Spleen (tissue), 11 donors: ENCODE data around the gene ARL14EPL. TPM values are rescaled to one million over a fixed set of nuclear protein-coding genes. Genes with fewer than 3 reads are reported as not detected.

Experiments
- DNase-seq: peaks from one replicate; pipeline ENCODE4 v3.0.0-alpha.2; 2020
- H3K27ac ChIP-seq, 8 donors: fragments of 200-600 bp; sonication (generic) in 7 of 8; 1 replicate in 4 of 8; 2 replicates in 4 of 8; pipeline versions ENCODE4 v1.5.0 to v1.8.0; 2016 to 2021; ENCODE audit warnings: inconsistent platforms in 4 of 8, mild to moderate bottlenecking in 4 of 8, moderate library complexity in 1 of 8
- H3K27me3 ChIP-seq, 7 donors: fragments of 200-600 bp; sonication (generic) in 6 of 7; replicated peaks in 1 of 7; 1 replicate in 4 of 7; 2 replicates in 3 of 7; pipeline versions ENCODE4 v1.5.0 to v1.8.0; 2016 to 2021; ENCODE audit warnings: inconsistent platforms in 3 of 7, mild to moderate bottlenecking in 1 of 7
- H3K36me3 ChIP-seq, 6 donors: fragments of 200-600 bp; sonication (generic) in 5 of 6; 1 replicate in 4 of 6; 2 replicates in 2 of 6; pipeline versions ENCODE4 v1.5.0 to v1.8.0; 2016 to 2021; ENCODE audit warnings: inconsistent platforms in 2 of 6
- H3K4me1 ChIP-seq, 6 donors: fragments of 200-600 bp; sonication (generic) in 5 of 6; 1 replicate in 3 of 6; 2 replicates in 3 of 6; pipeline versions ENCODE4 v1.5.0 to v1.8.0; 2016 to 2021; ENCODE audit warnings: inconsistent platforms in 3 of 6
- H3K4me3 ChIP-seq, 8 donors: fragments of 200-600 bp; sonication (generic) in 7 of 8; 1 replicate in 4 of 8; 2 replicates in 4 of 8; pipeline versions ENCODE4 v1.5.0 to v1.8.0; 2016 to 2021; ENCODE audit warnings: inconsistent platforms in 4 of 8, mild to moderate bottlenecking in 4 of 8, moderate library complexity in 2 of 8
- H3K9me3 ChIP-seq, 8 donors: fragments of 200-600 bp; sonication (generic) in 7 of 8; 1 replicate in 4 of 8; 2 replicates in 4 of 8; pipeline versions ENCODE4 v1.5.0 to v1.8.0; 2016 to 2021; ENCODE audit warnings: inconsistent platforms in 4 of 8
- CTCF ChIP-seq, 11 experiments: fragments of 200-600 bp in 7 of 11; fragments of 450-650 bp in 4 of 11; sonication (generic) in 4 of 11; IDR thresholded peaks in 8 of 11; conservative IDR thresholded peaks in 3 of 11; 1 replicate in 7 of 11; 2 replicates in 4 of 11; pipeline versions ENCODE4 v1.4.0 to v1.8.0; 2016 to 2021; ENCODE audit warnings: antibody characterized with exemption in 11 of 11, inconsistent platforms in 4 of 11, mild to moderate bottlenecking in 1 of 11
- POLR2A ChIP-seq, 3 donors: fragments of 450-650 bp; IDR thresholded peaks; one replicate each; pipeline ENCODE4 v1.5.1; 2017; ENCODE audit warnings: antibody characterized with exemption in 3 of 3, mild to moderate bottlenecking in 1 of 3
- POLR2AphosphoS5 ChIP-seq, 3 donors: sonication (generic); formaldehyde crosslinking; IDR thresholded peaks; one replicate each; pipeline ENCODE4 v1.5.1; 2017; ENCODE audit warnings: antibody characterized with exemption in 3 of 3
- WGBS, 5 donors: extraction: QIAGEN DNeasy Blood & Tissue Kit in 3 of 5; methylation state at CpG; one replicate each; pipeline versions ENCODE4 v1.1.5 to v1.1.7; 2013 to 2018; 5-methylcytosine and 5-hydroxymethylcytosine counted together
- intact Hi-C: fragments of 100-400 bp; cut with DNase I; formaldehyde crosslinking; loops from one replicate; pipeline ENCODE4 v1.15.0; 2023; ENCODE audit warnings: low total_unique reads
- polyA plus RNA-seq, 3 donors: library from polyadenylated mRNA; stranded (reverse); fragments of 200-250 nt; gene quantifications; one replicate each; pipeline ENCODE4 v1.2.1, GENCODE V29; 2013
- total RNA-seq, 7 donors: library from RNA; depleted of rRNA in 3 of 7; stranded (reverse); fragments of >200 nt in 3 of 7; fragmentation: NEBNext Ultra II Directional in 4 of 7; extraction: Animal tissue kit (Norgen Biotek cat#: 25700) in 4 of 7; gene quantifications; one replicate each; pipeline versions ENCODE4 v1.1.0 to v1.2.1, GENCODE V29; 2016 to 2021
- donor health status: healthy with polysubstance abuse.
- donor health status: DM: no; HTN: no; CAD: no; lungs with moderate emphysema.
- donor health status: DM: no; HTN: no; CAD: no.
- donor health status: Bipolar disorder and iron deficiency.
- donor health status: healthy.
- donor health status: DM: no; HTN: no; CAD: no.
- donor health status: DM: yes; HTN: yes; CAD: no.

The ARL14EPL gene
- total and polyA plus RNA-seq, 10 donors: 0.09 to 2.9 TPM; not detected in 8

GRCh38 chr5:116037236-116037822 lies 5.1 kb downstream of the ARL14EPL start:
- intact Hi-C loops: no loop called here
- Histone ChIP-seq H3K4me3 (no peak overlapping the region), H3K36me3 (no peaks in the 10 kb centered on the region), H3K27ac (no peak overlapping the region), H3K9me3 (no peaks in the 10 kb centered on the region), H3K27me3 (no peaks in the 10 kb centered on the region), H3K4me1 (peaks cover 0 to 23% (median 10%) of the 10 kb centered on the region in 6 donors)
- TF ChIP-seq POLR2AphosphoS5 (IDR thresholded peaks at IDR 0.05) (no peak), CTCF (IDR thresholded peaks at IDR 0.05 in 8 of 11, conservative IDR thresholded peaks at IDR 0.05 in 3 of 11) (no peak), POLR2A (IDR thresholded peaks at IDR 0.05) (no peak)
- WGBS, 5 donors: 60 to 77% (median 71%) methylated on average over 3 of the region's 3 CpGs
- DNase-seq: no peak

GRCh38 chr5:116038817-116039216 lies 6.5 kb downstream of the ARL14EPL start:
- Histone ChIP-seq H3K27ac (peak overlapping the region in 2 of 8 donors; percentile 19 to 61), H3K9me3 (no peaks in the 10 kb centered on the region), H3K4me1 (peaks cover 0 to 18% (median 10%) of the 10 kb centered on the region in 6 donors), H3K27me3 (no peaks in the 10 kb centered on the region), H3K36me3 (no peaks in the 10 kb centered on the region), H3K4me3 (no peak overlapping the region)
- TF ChIP-seq CTCF (IDR thresholded peaks at IDR 0.05 in 8 of 11, conservative IDR thresholded peaks at IDR 0.05 in 3 of 11): no peak
- TF ChIP-seq POLR2A (IDR thresholded peaks at IDR 0.05): no peak
- TF ChIP-seq POLR2AphosphoS5 (IDR thresholded peaks at IDR 0.05): no peak
- intact Hi-C loops: no loop called here
- WGBS, 5 donors: 23 to 30% (median 29%) methylated on average over 3 of the region's 3 CpGs
- DNase-seq: peak; percentile 85

- no peaks in the 10 kb centered on the region for H3K9me3 ChIP-seq
- intact Hi-C loops: no loop called here
- no peak for TF ChIP-seq POLR2A (IDR thresholded peaks at IDR 0.05)
- TF ChIP-seq POLR2AphosphoS5 (IDR thresholded peaks at IDR 0.05): no peak
- no peak for TF ChIP-seq CTCF (IDR thresholded peaks at IDR 0.05 in 8 of 11, conservative IDR thresholded peaks at IDR 0.05 in 3 of 11)
These were observed 10.1 kb downstream of the ARL14EPL start for GRCh38 chr5:116042375-116042774.

GRCh38 chr5:116044073-116044472 lies 11.8 kb downstream of the ARL14EPL start:
- DNase-seq: no peak
- H3K4me1 ChIP-seq: peaks cover 0 to 2% (median under 1%) of the 10 kb centered on the region in 6 donors
- no peak for TF ChIP-seq CTCF (IDR thresholded peaks at IDR 0.05 in 8 of 11, conservative IDR thresholded peaks at IDR 0.05 in 3 of 11)
- no peak for TF ChIP-seq POLR2AphosphoS5 (IDR thresholded peaks at IDR 0.05)
- no peak for TF ChIP-seq POLR2A (IDR thresholded peaks at IDR 0.05)
- H3K27ac ChIP-seq: no peak overlapping the region
- H3K4me3 ChIP-seq: no peak overlapping the region
- 75 to 86% (median 81%) methylated on average over 3 of the region's 3 CpGs for WGBS, 5 donors
- intact Hi-C loops: no loop called here
- H3K27me3 ChIP-seq: no peaks in the 10 kb centered on the region
- no peaks in the 10 kb centered on the region for H3K36me3 ChIP-seq
- H3K9me3 ChIP-seq: no peaks in the 10 kb centered on the region

More at GRCh38 chr5:116042375-116042774, 10.1 kb downstream of the ARL14EPL start:
- Histone ChIP-seq H3K4me3 (no peak overlapping the region), H3K4me1 (peaks cover 0 to 18% (median 10%) of the 10 kb centered on the region in 6 donors), H3K27me3 (no peaks in the 10 kb centered on the region), H3K27ac (no peak overlapping the region), H3K36me3 (no peaks in the 10 kb centered on the region)
- no peak for DNase-seq
